ENCODE measurements around the gene SNRNP25.

Gene SNRNP25

DNA sequence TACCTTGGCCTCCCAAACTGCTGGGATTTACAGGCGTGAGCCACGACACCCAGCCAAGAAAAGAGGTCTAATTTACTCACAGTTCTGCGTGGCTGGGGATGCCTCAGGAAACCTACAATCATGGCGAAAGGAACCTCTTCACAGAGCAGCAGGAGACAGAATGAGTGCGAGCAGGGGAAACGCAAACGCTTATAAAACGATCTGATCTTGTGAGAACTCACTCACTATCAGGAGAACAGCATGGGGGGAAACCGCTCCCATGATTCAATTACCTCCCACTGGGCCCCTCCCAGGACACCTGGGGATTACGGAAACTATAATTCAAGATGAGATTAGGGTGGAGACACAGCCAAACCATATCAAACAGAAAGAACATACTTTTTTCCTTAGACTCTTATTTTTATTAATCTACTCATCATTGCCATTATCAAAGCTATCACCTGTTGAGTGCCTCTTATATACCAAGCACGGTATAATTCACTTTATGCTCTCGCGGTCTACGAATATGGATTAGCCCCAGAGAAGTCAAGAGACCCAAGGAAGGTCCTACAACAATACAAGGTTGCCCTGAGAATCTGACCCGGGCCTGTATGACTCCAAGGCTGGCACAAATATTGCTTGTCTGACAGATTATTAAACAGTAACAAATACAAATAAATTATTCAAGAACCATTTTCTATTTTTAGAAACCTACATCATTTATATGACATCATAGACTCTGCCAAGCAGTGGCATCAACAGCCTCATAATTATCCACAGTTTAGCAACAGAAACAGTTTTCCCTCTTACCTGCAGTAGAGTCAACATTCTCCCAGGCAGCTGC lies 2.6 kb upstream of the SNRNP25 start (continued):
- TF ChIP-seq SP7 (tag by site-specific recombination; IDR thresholded peaks at IDR 0.05) (peak; percentile 68), OSR2 (tag by site-specific recombination; IDR thresholded peaks at IDR 0.05) (0 out of 2 replicates have a peak, but pooled peaks have one; percentile 15), SALL2 (tag by site-specific recombination; IDR thresholded peaks at IDR 0.05; ENCODE audit: borderline replicate concordance) (no peak), ZNF175 (tag by site-specific recombination; IDR thresholded peaks at IDR 0.05) (no peak), GLIS1 (tag by site-specific recombination; IDR thresholded peaks at IDR 0.05) (peak; percentile 95), ZNF211 (tag by site-specific recombination; IDR thresholded peaks at IDR 0.05; ENCODE audit: low read depth) (0 out of 2 replicates have a peak, but pooled peaks have one; percentile 20), ZIC2 (tag by site-specific recombination; IDR thresholded peaks at IDR 0.05) (peak; percentile 96)
- TF ChIP-seq, protein P1, sequence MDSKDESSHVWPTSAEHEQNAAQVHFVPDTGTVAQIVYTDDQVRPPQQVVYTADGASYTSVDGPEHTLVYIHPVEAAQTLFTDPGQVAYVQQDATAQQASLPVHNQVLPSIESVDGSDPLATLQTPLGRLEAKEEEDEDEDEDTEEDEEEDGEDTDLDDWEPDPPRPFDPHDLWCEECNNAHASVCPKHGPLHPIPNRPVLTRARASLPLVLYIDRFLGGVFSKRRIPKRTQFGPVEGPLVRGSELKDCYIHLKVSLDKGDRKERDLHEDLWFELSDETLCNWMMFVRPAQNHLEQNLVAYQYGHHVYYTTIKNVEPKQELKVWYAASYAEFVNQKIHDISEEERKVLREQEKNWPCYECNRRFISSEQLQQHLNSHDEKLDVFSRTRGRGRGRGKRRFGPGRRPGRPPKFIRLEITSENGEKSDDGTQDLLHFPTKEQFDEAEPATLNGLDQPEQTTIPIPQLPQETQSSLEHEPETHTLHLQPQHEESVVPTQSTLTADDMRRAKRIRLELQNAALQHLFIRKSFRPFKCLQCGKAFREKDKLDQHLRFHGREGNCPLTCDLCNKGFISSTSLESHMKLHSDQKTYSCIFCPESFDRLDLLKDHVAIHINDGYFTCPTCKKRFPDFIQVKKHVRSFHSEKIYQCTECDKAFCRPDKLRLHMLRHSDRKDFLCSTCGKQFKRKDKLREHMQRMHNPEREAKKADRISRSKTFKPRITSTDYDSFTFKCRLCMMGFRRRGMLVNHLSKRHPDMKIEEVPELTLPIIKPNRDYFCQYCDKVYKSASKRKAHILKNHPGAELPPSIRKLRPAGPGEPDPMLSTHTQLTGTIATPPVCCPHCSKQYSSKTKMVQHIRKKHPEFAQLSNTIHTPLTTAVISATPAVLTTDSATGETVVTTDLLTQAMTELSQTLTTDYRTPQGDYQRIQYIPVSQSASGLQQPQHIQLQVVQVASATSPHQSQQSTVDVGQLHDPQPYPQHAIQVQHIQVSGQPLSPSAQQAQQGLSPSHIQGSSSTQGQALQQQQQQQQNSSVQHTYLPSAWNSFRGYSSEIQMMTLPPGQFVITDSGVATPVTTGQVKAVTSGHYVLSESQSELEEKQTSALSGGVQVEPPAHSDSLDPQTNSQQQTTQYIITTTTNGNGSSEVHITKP (tag by site-specific recombination; IDR thresholded peaks at IDR 0.05): 0 out of 2 replicates have a peak, but pooled peaks have one; percentile 10
- TF ChIP-seq, protein P2, sequence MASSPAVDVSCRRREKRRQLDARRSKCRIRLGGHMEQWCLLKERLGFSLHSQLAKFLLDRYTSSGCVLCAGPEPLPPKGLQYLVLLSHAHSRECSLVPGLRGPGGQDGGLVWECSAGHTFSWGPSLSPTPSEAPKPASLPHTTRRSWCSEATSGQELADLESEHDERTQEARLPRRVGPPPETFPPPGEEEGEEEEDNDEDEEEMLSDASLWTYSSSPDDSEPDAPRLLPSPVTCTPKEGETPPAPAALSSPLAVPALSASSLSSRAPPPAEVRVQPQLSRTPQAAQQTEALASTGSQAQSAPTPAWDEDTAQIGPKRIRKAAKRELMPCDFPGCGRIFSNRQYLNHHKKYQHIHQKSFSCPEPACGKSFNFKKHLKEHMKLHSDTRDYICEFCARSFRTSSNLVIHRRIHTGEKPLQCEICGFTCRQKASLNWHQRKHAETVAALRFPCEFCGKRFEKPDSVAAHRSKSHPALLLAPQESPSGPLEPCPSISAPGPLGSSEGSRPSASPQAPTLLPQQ (tag by site-specific recombination; IDR thresholded peaks at IDR 0.05): no peak
- TF ChIP-seq, protein P3, sequence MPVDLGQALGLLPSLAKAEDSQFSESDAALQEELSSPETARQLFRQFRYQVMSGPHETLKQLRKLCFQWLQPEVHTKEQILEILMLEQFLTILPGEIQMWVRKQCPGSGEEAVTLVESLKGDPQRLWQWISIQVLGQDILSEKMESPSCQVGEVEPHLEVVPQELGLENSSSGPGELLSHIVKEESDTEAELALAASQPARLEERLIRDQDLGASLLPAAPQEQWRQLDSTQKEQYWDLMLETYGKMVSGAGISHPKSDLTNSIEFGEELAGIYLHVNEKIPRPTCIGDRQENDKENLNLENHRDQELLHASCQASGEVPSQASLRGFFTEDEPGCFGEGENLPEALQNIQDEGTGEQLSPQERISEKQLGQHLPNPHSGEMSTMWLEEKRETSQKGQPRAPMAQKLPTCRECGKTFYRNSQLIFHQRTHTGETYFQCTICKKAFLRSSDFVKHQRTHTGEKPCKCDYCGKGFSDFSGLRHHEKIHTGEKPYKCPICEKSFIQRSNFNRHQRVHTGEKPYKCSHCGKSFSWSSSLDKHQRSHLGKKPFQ (tag by site-specific recombination; IDR thresholded peaks at IDR 0.05): peak; percentile 66

DNA sequence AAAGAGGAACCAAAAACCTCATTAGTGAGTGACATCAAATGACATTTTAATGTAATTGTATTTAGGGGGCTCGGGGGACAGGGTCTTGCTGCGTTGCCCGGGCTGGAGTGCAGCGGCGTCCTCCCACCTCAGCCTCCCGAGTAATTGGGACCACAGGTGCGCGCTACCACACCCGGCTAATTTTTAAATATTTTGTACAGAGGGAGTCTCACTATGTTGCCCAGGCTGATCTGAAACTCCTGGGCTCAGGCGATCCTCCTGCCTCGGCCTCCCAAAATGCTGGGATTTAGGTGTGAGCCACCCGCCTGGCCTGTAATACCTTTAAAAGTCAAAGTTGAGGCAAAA lies 581 bp downstream of the SNRNP25 start:
- Histone ChIP-seq H3K36me3 (ENCODE audit: control insufficient read depth in 2 of 2, insufficient read depth in 1 of 2, low read length in 2 of 2) (peaks cover 19 to 66% of the 10 kb centered on the region in 2 experiments; a peak in 2 of 3 replicates), H3K4me1 (ENCODE audit: control insufficient read depth, insufficient read depth, low read length) (no peaks in the 10 kb centered on the region), H3K9me3 (ENCODE audit: control insufficient read depth, insufficient read depth, low read depth, low read length) (no peaks in the 10 kb centered on the region), H3K4me3 (ENCODE audit: low read depth, low read length) (peak overlapping the region; percentile 91), H3K27ac (ENCODE audit: extremely low read depth, low read depth, low read length) (peak overlapping the region; percentile 84)
- ChIA-PET CTCF (interaction anchor here (1.7 kb wide), 2 partner anchors 10 to 12 kb away, joined by 5 to 8 read pairs; no protein-coding TSS in a partner anchor), POLR2A (interaction anchor here (1.4 to 1.7 kb wide), 3 partner anchors 15 to 38 kb away, joined by 3 to 15 read pairs (median 3); no protein-coding TSS in a partner anchor)
- TF ChIP-seq KLF7 (tag by site-specific recombination; IDR thresholded peaks at IDR 0.05; ENCODE audit: borderline replicate concordance) (no peak), ZFHX2 (tag by site-specific recombination; conservative IDR thresholded peaks at IDR 0.05) (no peak), ZNF521 (tag by site-specific recombination; IDR thresholded peaks at IDR 0.05) (no peak), ZNF776 (tag by site-specific recombination; IDR thresholded peaks at IDR 0.05; ENCODE audit: borderline replicate concordance) (no peak), ZNF76 (tag by site-specific recombination; IDR thresholded peaks at IDR 0.05; ENCODE audit: borderline replicate concordance, low read depth) (no peak), ZNF121 (tag by site-specific recombination; IDR thresholded peaks at IDR 0.05) (peak; percentile 86), KLF1 (tag by site-specific recombination; IDR thresholded peaks at IDR 0.05) (no peak), ZNF654 (tag by site-specific recombination; IDR thresholded peaks at IDR 0.05; ENCODE audit: low read depth) (no peak), OVOL3 (tag by site-specific recombination; IDR thresholded peaks at IDR 0.05) (no peak), ZNF10 (tag by site-specific recombination; IDR thresholded peaks at IDR 0.05) (0 out of 2 replicates have a peak, but pooled peaks have one; percentile 4), ZBTB8A (tag by site-specific recombination; IDR thresholded peaks at IDR 0.05) (peak; percentile 51), ZNF677 (tag by site-specific recombination; IDR thresholded peaks at IDR 0.05) (no peak), ZNF548 (tag by site-specific recombination; IDR thresholded peaks at IDR 0.05) (no peak), KLF8 (tag by site-specific recombination; IDR thresholded peaks at IDR 0.05) (no peak), ZNF549 (tag by site-specific recombination; IDR thresholded peaks at IDR 0.05) (no peak), ZEB2 (tag by site-specific recombination; IDR thresholded peaks at IDR 0.05) (no peak)
- TF ChIP-seq, protein P4, sequence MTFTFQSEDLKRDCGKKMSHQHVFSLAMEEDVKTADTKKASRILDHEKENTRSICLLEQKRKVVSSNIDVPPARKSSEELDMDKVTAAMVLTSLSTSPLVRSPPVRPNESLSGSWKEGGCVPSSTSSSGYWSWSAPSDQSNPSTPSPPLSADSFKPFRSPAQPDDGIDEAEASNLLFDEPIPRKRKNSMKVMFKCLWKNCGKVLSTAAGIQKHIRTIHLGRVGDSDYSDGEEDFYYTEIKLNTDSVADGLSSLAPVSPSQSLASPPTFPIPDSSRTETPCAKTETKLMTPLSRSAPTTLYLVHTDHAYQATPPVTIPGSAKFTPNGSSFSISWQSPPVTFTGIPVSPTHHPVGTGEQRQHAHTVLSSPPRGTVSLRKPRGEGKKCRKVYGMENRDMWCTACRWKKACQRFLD (tag by site-specific recombination; IDR thresholded peaks at IDR 0.05): no peak
- TF ChIP-seq, protein P5, sequence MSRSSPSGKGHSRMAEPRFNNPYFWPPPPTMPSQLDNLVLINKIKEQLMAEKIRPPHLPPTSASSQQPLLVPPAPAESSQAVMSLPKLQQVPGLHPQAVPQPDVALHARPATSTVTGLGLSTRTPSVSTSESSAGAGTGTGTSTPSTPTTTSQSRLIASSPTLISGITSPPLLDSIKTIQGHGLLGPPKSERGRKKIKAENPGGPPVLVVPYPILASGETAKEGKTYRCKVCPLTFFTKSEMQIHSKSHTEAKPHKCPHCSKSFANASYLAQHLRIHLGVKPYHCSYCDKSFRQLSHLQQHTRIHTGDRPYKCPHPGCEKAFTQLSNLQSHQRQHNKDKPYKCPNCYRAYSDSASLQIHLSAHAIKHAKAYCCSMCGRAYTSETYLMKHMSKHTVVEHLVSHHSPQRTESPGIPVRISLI (tag by site-specific recombination; IDR thresholded peaks at IDR 0.05): no peak
